Stimulated activated CD8-positive, alpha-beta memory T cell treated with anti-CD3 and anti-CD28 coated beads, Interleukin-4, amount 100 ng/mL, for 48 hours (primary cell): ENCODE results near the gene FGR.
"Not testable (repeated sequence)": the region's sequence is repeated elsewhere in the genome, so short reads cannot be mapped to it uniquely, and the experiment has no call there.

Source experiments
- DNase-seq: peaks from one replicate; pipeline ENCODE4 v3.0.0-alpha.2; 2020

The FGR gene

GRCh38 chr1:27634985-27635367, at the start of gene FGR:
Gene FGR (minus strand): TSS chr1:27635185. CDS start chr1:27623916, 11,269 bp downstream.
- DNase-seq = no peak

DNA sequence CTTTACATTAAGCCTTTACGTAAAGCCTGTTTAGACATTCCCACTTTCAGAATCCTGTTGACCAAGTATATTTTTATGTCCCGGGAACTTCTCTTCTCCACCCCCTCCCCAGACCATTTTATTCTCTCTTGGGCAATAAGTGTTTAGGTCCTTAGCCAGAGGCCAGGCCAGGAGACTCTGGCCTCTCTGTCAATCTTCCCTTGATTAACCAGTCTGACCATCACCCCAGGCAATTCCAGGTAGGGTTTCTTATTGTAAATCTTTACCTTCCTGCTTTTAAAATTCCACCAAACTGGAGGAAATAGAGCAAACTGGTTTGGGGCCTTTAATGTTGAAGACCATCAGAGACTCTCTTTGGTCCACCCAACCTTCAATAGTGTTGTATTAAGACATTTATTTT, 49.2 kb upstream of the FGR start:
- no peak for DNase-seq

- DNase-seq = no peak
Measured at GRCh38 chr1:27682351-27682944, 47.5 kb upstream of the FGR start.

GRCh38 chr1:27681580-27681979, 46.6 kb upstream of the FGR start:
- DNase-seq = not testable (repeated sequence)

GRCh38 chr1:27680225-27680791, 45.3 kb upstream of the FGR start:
- not testable (repeated sequence) for DNase-seq

GRCh38 chr1:27678747-27679146, 43.8 kb upstream of the FGR start:
- no peak for DNase-seq

DNA sequence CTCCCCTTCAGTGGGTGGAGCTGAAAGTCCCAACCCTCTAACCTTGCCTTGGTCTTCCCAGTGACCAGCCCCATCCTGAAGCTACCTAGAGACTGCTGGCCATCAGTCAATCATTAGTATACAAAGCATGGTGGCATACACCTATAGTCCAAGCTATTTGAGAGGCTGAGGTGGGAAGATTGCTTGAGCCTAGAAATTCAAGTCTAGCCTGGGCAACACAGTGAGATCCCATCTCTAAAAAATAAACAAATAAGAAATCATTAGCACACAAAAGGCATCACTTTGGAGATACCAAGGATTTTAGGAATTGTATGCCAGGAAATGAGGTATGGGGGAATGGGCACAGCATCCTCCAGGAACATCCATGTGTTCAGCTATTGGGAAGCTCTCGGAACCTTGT, 41.4 kb upstream of the FGR start:
- DNase-seq = no peak

- DNase-seq = no peak
Measured at GRCh38 chr1:27672750-27673112, 37.7 kb upstream of the FGR start.

GRCh38 chr1:27671964-27672749, 37.2 kb upstream of the FGR start, which contains the start of gene IFI6:
Gene IFI6 (minus strand): TSS chr1:27672192. CDS start chr1:27669314, 2,878 bp downstream.
- DNase-seq = peak; percentile 78

DNA sequence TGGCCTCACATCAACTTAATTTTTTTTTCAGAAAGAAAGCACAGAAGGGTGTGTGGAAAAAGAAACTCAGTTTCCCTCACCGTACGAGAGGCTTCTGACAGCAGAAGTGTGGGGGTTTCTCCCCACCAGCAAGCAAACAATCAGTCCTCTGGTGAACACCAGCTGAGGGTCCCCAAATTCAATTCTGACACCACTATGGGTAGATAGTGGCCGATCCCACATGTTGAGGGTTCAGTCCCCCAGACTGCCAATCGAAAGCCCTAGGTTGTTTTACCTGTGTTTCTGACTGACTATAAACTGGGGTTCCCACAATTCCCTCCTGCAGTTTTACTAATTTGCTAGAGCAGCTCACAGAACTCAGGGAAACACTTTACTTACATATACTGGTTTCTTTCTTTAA, 34.9 kb upstream of the FGR start:
- DNase-seq = peak; percentile 20

- DNase-seq = peak; percentile 97
Measured at GRCh38 chr1:27668808-27669723, 34.1 kb upstream of the FGR start.

DNA sequence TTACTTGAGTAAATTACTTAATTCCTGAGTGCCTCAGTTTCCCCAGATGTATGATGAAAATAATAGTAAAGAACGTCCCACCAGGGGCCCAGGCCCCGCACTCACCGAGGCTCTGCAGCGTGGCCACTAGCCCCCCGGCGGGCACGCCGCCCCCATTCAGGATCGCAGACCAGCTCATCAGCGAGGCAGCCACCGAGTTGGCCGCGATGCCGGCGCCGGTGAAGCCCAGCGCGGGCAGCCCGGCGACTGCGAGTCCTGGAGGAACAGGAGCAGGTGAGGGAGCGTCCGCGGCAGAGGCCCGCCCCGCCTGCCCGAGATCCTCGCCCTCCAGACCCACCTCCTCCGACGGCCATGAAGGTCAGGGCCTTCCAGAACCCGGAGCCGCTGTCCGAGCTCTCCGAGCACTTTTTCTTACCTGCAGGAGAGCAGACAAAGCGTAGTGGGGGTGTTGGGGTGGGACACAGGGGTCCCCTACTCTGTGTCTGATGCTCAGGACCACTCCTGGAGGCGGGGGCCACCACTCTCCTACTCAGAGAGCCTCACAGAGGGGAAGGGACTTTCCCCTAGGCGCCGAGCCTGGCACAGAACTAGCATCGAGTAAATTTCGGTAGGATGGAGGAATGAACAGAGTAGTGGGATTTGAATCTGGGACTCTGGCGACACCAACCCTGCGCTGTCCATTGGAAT, 33.3 kb upstream of the FGR start:
- no peak for DNase-seq

- DNase-seq = no peak
Measured at GRCh38 chr1:27666791-27667254, 31.8 kb upstream of the FGR start.

DNA sequence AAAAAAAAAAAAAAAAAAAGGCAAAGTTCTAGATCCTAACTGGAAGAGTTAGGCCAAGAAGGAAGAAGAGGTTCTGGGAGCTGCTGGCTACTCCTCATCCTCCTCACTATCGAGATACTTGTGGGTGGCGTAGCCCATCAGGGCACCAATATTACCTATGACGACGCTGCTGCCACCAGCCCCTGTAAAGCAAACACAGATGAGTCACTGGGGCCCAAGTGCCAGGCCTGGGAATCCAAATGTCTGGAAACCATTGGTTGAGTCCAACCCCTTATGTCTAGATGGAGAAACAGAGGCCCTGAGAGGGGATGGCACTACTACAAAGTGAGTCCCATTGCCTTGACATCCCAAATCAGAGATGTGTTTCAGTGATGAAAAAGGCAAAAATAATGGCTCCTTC, 31.3 kb upstream of the FGR start:
- no peak for DNase-seq

DNA sequence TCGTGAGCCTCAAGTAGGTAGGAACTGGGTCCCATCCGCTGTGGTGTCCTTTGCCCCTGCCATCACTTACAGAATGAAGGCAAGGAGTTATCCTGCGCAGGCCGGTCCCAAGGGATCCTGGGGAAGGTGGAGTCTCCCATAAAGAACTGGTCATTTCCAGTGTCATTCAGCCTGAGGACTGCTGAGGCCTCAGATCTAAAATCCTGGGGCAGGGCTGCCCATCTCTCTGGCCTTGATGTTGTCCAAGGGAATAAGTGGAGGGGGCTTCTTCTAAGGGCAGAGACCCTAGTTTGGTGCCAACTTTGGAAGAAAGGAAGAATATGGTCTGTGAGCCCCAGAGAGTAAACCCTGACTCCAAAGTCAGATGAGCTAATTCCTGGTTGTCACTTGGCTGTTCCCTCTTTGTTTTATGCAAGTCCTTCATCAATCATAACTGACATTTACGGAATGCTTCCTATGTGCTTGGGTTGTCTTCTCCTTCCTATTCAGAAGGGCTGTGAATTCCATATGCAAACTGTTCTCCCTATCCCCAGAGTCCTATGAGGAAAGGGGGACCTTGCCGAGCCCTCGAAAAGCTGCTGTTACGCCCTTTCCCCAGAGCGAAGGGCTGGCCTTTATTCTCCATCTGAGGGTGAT, 30.1 kb upstream of the FGR start:
- DNase-seq = no peak

GRCh38 chr1:27664291-27664690, 29.3 kb upstream of the FGR start:
- DNase-seq = no peak

DNA sequence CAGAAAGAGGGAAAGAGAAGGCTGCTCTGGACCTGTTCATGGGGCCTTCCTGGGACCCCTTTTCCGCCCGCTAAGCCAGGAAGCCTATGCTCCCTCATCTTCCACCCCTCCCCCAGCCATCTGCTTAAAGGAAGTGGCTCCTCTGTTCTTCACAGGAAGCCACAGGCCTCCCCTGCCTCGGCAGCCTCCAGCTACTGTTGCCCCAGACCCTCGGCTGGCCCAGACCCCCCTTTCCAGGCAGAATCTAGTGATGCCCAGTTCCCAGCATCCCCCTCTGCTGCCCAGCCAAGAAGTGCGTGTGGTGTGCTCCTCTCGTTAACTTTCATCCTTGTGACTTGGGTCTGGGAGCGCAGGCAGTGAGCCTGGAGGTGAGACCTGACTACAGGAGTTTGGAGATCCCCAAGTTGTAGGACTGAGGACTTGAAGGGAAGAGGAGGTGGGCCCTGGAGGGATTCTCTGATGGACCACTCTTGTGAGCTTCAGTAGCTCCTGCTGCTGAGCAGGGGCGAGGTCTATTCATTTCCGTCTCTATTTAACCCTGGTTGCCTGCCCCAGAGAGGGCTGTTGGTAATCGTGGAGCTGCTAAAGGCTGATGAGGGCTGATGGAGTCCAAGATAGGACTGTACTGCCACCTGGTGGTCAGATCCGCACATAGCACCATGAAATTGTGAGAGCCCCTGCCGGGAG, 27.9 kb upstream of the FGR start:
- DNase-seq = peak; percentile 98

- no peak for DNase-seq
Measured at GRCh38 chr1:27662261-27662660, 27.3 kb upstream of the FGR start.

DNA sequence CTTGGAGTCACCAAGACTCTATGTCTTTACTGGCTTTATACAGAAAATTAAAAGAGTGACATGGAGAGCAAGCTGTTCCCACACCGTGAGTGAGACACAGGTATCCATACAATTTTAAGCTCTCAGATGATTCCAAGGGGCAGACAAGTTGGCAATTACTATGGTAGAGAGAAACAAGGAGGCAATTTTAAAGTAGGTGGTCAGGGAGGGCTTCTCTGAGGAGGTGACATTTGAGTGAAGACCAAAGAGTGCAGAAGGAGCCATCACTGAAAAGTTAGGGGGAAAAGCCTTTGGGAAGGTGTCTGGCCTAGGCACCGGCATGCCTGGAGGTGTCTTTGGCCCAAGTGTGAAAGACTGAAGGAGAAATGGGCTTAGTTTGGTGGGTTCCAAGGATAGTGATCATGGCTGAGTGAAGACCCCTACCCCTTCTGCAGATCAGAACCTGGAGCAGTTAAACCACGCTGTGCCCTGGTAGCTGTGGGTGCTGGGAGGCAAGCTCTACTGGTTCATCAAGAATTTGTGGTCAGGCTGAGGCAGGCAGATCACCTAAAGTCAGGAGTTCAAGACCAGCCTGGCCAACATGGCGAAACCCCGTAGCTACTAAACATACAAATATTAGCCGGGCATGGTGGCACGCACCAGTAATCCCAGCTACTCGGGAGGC, 26.6 kb upstream of the FGR start:
- no peak for DNase-seq

DNA sequence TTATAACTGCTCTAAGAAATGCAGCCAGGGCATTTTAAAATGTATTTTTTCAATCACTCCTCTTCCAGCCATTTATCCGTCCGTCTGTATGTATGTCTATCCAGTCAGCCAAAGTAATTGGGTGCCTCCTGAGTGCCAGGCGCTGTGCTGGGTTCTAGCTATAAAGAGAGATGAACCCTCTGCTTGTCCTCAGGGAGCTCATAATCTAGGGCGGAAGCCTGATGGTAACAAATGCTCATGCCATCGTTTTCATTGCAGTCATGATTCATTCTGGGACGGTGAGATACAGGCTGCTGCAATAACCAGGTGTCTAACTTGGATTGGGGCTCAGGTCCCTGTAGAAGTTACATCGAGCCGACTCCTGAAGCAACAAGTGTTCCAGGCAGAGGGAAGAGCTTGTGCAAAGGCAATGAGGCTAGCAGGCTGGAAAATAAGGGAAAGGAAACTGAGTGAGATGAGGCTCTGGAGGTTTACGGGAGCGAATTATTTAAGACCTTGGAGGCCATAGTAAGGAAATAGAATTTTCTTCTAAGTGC, 25.4 kb upstream of the FGR start:
- no peak for DNase-seq
